SU-DHL-6 (cell line): ENCODE measurements around the gene FKBP15.

Source experiments
- EZH2phosphoT487 ChIP-seq: fragments of 200-600 bp; sonication (generic), shearing (Covaris generic); conservative IDR thresholded peaks from 2 replicates; pipeline ENCODE4 v1.6.1; 2018; ENCODE audit warnings: mild to moderate bottlenecking, antibody characterized with exemption, low read length, moderate library complexity, mixed read lengths
- TF ChIP-seq, protein P1 (sequence below): fragments of 200-600 bp; sonication (generic); IDR thresholded peaks from one replicate; pipeline ENCODE4 v1.5.1; 2017; ENCODE audit warnings: antibody characterized with exemption, mild to moderate bottlenecking, low read length, moderate library complexity; ENCODE audit not compliant: insufficient read depth, poor library complexity, severe bottlenecking

DNA sequence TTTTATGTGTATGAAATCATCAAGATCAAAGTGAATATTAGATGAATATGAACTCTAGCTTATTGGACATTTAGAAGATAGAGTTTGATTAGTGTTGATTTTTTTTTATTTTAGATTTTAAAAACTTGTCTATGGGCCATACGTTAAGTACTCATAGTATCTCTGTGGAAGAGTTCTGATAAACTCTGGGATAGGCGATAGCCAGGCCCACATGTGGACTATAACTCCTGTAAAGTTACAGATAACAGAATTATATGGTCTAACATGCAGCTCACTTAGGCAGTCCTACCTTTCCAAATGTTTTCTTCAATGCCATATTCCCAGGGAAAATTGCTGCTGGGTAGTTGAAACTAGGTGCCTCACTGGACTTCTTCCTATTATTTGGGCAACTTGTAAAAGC, 10.6 kb upstream of the FKBP15 start:
- TF ChIP-seq, protein P1, sequence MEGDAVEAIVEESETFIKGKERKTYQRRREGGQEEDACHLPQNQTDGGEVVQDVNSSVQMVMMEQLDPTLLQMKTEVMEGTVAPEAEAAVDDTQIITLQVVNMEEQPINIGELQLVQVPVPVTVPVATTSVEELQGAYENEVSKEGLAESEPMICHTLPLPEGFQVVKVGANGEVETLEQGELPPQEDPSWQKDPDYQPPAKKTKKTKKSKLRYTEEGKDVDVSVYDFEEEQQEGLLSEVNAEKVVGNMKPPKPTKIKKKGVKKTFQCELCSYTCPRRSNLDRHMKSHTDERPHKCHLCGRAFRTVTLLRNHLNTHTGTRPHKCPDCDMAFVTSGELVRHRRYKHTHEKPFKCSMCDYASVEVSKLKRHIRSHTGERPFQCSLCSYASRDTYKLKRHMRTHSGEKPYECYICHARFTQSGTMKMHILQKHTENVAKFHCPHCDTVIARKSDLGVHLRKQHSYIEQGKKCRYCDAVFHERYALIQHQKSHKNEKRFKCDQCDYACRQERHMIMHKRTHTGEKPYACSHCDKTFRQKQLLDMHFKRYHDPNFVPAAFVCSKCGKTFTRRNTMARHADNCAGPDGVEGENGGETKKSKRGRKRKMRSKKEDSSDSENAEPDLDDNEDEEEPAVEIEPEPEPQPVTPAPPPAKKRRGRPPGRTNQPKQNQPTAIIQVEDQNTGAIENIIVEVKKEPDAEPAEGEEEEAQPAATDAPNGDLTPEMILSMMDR: no peak
- TF ChIP-seq EZH2phosphoT487: no peak
